Measurements from ENCODE around the gene ANKRD27.
"Not testable (repeated sequence)": the region's sequence is repeated elsewhere in the genome, so short reads cannot be mapped to it uniquely, and the experiment has no call there.

ANKRD27 gene

GRCh38 chr19:32652331-32652730, 22.6 kb downstream of the ANKRD27 start:
- not testable (repeated sequence) for DNase-seq (ENCODE audit: low read depth)

- DNase-seq (ENCODE audit: low read depth): no peak
These were observed 23.2 kb downstream of the ANKRD27 start for GRCh38 chr19:32651729-32652140.

DNA sequence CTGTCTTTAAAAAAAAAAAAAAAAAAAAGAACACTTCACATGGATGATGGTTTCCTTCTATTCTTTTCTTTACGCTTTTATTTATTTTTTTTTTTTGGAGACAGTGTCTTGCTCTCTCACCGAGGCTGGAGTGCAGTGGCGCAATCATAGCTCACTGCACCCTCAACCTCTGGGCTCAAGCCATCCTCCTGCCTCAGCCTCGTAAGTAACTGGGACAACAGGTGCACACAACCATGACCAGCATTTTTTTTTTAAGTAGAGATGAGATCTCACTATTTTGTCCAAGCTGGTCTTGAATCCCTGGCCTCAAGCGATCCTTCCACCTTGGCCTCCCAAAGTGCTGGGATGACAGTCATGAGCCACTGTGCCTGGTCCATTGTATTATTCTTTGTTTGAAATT, 24.3 kb downstream of the ANKRD27 start:
- DNase-seq (ENCODE audit: low read depth): no peak

GRCh38 chr19:32649751-32650150, 25.2 kb downstream of the ANKRD27 start:
- no peak for DNase-seq (ENCODE audit: low read depth)

GRCh38 chr19:32647361-32647760, 27.6 kb downstream of the ANKRD27 start:
- no peak for DNase-seq (ENCODE audit: low read depth)

DNA sequence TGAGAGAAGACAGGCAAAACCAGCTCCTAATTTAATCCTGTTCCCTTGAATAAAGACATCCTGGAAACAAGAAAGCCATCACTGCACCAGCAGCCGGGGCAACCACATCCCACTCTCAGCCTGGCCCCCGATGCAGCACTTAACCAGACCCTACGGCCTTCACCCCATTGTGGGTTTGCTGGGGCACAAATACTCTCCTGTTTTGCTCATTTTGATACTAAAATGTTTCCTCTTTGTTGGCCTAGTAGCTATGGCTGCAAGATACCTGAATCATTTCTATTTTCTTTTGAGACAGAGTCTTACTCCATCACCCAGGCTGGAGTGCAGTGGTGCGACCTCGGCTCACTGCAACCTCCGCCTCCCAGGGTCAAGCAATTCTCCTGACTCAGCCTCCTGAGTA, 28.4 kb downstream of the ANKRD27 start:
- DNase-seq (ENCODE audit: low read depth): no peak

GRCh38 chr19:32642771-32643170, 32.2 kb downstream of the ANKRD27 start:
- peak; percentile 43 for DNase-seq (ENCODE audit: low read depth)

GRCh38 chr19:32638625-32639024, 36.4 kb downstream of the ANKRD27 start:
- DNase-seq (ENCODE audit: low read depth): no peak

- DNase-seq (ENCODE audit: low read depth): no peak
These were observed 37.5 kb downstream of the ANKRD27 start for GRCh38 chr19:32637480-32637879.

DNA sequence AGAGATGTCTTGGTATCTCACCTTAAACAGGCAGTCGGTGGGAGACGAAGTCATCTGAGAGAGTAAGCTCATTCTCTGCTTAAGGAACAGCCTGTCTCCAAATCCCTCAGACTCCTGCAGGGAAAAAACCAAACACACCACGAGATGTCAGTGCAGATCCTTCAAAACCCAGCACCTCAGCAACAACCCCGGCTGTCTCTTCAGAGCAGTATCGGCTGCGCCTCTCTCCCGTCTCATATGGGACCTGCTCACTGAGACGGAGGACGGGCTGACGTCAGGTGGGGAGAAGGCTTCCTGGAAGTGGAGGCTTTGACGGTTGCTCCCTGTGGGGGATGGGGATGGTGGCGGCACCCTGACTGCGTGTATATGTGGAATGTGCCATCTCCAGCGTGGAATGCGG, 43.6 kb downstream of the ANKRD27 start:
- DNase-seq (ENCODE audit: low read depth): no peak

- DNase-seq (ENCODE audit: low read depth): no peak
These were observed 44.6 kb downstream of the ANKRD27 start for GRCh38 chr19:32630338-32630737.

- no peak for DNase-seq (ENCODE audit: low read depth)
These were observed 47.2 kb downstream of the ANKRD27 start for GRCh38 chr19:32627714-32628270.

DNA sequence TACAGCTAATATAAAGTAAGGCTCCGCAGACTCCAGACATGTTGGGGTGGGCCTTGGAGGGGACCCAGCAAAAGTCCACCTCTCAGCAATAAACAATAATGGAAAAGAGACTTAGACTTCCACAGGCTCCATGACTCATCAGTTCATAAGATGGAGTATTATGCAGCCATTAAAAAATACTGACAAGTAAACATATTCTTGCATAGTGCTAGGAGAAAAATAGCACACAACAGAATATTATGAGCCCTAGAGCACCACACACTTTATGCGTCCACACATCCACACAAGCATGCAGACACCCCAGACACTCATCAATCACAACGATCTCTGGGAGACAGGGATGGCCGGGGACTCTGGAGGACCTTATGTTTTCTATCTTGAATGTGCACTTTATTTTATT, 48.0 kb downstream of the ANKRD27 start:
- no peak for DNase-seq (ENCODE audit: low read depth)

DNA sequence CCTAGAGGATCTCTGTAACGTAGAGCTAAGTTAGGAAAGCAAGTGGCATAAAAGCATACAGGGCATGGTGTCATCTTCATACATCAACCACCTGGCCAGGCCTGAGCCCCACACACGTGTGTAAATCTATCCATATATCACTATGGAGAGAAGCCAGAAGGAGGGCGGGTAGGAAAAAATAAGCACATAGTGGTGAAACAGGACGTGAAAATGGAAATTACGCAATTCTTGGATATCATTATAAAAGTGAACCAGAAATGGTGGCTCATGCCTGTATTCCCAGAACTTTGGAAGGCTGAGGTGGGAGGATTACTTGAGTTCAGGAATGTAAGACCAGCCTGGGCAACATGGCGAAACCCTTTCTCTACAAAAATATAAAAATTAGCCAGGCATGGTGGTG, 50.6 kb downstream of the ANKRD27 start:
- no peak for DNase-seq (ENCODE audit: low read depth)

DNA sequence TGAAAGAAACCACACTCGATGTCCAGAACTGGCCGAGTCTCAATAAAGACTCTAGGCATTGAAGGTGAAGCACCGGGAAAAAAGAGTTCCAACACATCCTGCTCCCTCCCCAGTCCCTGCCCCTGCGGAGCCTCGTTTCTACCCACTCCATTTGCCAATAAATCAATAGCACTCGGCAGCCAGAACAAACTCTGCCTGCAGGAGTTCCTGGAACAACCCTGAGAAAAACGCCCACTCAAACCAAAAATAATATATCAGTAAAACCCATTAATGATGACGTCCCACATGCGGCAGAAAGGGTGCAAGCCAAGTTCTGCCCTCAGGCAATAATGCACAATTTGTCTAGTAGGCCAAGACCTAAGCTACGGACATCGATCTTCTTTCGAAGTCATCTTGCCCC, 53.0 kb downstream of the ANKRD27 start:
- no peak for DNase-seq (ENCODE audit: low read depth)

DNA sequence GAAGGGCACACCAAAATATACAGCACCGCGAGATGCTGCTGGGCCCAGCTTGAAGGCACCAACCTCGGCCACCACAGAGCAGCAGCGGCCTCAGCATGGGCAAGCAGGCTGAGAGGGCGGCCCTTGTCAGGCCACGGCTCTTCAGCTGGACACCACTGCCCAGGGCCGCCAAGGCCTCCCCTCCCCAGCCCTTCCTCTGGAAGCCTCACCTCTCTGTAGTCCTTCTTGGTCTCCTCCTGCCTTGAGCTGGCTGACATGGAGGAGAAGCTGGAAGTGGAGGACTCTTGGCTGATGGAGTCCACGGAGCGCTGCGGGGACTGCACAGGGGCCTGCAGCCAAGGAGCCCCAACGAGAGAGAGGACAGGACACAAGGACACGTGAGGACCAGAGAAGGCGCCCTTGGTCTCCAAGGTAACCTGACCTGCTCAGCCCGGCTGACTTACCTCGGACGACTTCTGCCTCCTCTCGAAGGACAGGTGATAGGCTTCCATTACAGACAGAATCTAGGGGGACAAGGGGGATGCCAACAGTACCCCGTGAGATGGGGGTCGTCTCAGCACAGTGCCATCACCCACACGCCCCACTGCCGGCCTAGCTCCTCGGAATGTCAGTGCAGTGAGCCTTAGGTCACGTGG, 55.8 kb downstream of the ANKRD27 start:
- DNase-seq (ENCODE audit: low read depth): no peak

DNA sequence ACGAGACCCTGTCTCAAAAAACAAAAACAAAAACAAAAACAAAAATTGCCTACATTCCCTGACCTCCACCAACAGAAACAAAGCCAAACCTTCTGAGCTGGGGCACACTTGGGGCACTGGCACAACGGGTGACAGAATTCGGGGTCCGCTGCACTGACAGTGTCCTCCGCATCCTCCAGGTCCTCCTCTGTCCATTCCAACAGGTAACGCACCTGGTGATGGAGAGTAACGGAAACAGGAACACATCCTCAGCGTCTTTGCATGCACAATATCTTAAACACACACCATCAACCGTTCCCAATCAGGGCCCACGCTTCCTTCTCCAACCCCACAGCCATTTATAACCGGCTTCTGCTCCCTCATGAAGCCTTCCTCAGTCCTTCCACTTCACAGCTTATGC, 59.4 kb downstream of the ANKRD27 start:
- no peak for DNase-seq (ENCODE audit: low read depth)

- DNase-seq (ENCODE audit: low read depth): no peak
These were observed 60.1 kb downstream of the ANKRD27 start for GRCh38 chr19:32614916-32615315.

DNA sequence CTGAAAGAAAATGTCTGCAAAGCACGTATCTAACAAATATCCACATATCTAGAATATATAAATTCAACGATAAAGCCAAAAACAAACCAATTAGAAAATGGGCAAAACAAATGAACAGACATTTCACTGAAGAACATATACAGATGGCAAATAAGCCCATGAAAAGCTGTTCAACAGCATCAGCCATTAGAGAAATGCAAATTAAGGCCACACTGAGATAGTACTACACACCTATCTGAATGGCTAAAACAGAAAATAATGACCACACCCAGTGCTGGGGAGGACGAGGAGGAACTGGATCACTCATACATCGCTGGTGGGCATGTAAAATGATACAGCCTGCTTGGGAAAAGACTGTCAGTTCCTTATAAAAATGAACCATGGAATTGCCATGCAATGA, 62.0 kb downstream of the ANKRD27 start:
- no peak for DNase-seq (ENCODE audit: low read depth)

DNA sequence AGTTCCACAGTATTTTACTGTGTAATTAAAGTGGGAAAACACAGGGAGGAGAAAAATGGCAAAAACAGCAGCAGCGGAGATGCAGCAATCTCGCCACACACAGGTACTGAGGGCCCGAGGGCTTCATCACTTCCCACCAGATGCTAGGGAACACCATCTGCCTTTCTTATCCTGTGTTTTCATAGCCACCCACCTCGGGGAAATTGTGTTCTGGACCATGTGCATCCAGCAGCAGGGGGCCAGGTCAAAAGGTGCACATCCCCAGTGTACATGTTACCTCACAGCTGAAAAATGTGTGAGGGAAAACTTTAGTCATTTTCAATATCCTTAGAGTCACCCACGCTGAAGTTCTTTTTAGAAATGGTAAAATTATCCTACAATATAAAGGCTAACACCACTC, 63.8 kb downstream of the ANKRD27 start:
- no peak for DNase-seq (ENCODE audit: low read depth)

- DNase-seq (ENCODE audit: low read depth): no peak
These were observed 67.5 kb downstream of the ANKRD27 start for GRCh38 chr19:32607479-32607878.

DNA sequence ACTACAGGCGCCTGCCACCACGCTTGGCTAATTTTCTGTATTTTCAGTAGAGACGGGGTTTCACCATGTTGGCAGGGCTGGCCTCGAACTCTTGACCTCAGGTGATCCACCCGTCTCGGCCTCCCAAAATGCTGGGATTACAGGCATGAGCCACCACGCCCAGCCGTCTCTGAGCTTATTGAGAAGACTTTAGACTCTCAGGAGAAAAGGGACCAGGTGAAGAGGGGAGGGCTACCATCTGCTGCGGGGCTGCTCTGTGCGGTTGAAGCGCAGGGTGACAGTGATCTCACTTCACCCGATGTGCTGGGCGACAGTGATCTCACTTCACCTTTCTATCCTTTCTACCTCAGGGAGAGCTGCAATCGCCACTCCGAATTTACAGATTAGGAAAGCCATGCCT, 68.7 kb downstream of the ANKRD27 start:
- no peak for DNase-seq (ENCODE audit: low read depth)

DNA sequence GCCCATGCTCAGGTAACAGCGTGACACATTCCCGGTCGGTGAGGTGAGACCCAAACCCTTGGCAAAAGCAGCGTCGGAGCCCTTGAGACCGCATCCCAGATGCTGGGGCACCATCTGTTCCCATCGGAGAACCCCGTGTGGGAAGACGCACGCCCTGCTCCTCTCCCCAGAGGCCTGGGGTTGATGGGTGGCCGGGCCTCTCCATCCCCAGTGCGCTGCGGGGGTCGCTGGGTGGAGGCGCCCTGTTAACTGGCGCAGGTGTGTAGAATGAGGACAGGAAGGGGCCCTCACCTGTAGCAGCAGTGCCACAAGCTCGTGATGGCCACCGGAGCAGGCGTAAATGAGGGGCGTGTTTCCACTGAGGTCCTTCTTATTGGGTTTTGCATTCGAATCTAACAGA, 69.4 kb downstream of the ANKRD27 start:
- no peak for DNase-seq (ENCODE audit: low read depth)

DNA sequence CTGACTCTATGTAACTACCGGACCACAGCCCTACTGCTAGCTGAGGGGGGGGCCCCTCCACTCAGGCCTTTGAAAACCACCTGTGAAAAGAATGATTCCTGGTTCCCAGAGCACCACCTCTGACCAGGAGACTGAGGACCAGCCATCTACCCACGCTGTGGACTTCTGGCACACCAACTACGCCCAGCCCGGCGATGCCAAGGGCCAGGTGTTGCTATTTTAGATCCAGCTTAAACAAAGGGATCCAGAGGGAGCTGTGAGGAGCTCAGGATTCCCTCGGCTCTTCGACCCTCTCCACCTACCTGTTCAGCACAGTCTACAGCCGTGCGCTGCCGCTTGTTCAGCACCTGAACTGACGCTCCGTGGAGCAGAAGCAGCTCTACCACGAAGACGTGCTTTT, 71.0 kb downstream of the ANKRD27 start:
- DNase-seq (ENCODE audit: low read depth): no peak

Measured in activated T-cell treated with anti-CD3 and anti-CD28 coated beads for 24 hours (primary cell).